AG09309 (cell line): Measurements from ENCODE around the gene EFEMP2.

ENCODE experiments used
- DNase-seq: peaks from one replicate; pipeline ENCODE4 v3.0.0-alpha.2; 2010; ENCODE audit warnings: low read depth
- H3K4me3 ChIP-seq: 2 replicates; pipeline ENCODE4 v1.5.1; 2011; ENCODE audit warnings: mild to moderate bottlenecking, low read depth, low read length, moderate library complexity; ENCODE audit not compliant: control insufficient read depth
- CTCF ChIP-seq: IDR thresholded peaks from 2 replicates; pipeline ENCODE4 v1.5.1; 2011; ENCODE audit warnings: mild to moderate bottlenecking, low read depth, low read length, inconsistent platforms; ENCODE audit not compliant: insufficient read depth, control insufficient read depth; ENCODE audit errors: missing control alignments

EFEMP2 gene

GRCh38 chr11:65873318-65874156 is 937 bp upstream of the EFEMP2 start:
- H3K4me3 ChIP-seq, result peak overlapping the region; percentile 77
- no peak for DNase-seq
- no peak for TF ChIP-seq CTCF

DNA sequence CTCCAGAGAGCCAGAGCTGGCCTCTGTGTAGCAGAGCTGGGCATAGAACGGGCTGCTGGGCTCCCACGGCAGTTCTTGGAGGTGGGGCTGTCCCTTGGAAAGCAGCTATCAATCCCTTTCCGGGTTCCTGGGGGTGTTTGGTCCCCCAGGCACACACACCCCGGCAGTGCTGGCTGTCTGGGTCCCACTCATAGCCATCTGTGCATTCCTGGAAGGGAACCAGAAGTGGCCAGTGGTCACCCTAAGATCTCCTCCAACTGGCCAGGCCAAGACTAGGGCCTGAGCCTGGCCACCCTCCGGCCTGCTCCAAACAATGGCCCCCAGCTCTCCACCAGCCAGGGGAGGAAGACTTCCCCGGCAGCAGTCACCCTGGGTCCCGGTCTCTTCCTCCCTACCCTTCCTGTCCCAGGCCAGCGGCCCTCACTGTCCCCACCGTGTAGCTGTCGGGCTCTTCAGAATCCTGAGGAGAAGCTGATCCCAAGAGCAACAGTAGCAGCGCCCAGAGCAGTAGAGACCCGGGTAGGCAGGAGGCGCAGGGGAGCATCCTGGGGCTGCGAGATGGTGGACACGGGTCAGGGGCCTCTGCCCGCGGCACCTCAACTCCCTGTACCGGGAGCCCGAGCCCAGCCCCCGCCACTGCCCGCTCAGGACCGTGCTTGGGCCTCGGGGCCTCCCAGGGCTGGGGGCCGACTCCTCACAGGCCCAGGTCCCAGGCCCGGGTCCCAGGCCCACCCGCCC is 620 bp downstream of the EFEMP2 start:
- DNase-seq, result no peak
- peak; percentile 35 for TF ChIP-seq CTCF
- H3K4me3 ChIP-seq, result peak overlapping the region; percentile 77

DNA sequence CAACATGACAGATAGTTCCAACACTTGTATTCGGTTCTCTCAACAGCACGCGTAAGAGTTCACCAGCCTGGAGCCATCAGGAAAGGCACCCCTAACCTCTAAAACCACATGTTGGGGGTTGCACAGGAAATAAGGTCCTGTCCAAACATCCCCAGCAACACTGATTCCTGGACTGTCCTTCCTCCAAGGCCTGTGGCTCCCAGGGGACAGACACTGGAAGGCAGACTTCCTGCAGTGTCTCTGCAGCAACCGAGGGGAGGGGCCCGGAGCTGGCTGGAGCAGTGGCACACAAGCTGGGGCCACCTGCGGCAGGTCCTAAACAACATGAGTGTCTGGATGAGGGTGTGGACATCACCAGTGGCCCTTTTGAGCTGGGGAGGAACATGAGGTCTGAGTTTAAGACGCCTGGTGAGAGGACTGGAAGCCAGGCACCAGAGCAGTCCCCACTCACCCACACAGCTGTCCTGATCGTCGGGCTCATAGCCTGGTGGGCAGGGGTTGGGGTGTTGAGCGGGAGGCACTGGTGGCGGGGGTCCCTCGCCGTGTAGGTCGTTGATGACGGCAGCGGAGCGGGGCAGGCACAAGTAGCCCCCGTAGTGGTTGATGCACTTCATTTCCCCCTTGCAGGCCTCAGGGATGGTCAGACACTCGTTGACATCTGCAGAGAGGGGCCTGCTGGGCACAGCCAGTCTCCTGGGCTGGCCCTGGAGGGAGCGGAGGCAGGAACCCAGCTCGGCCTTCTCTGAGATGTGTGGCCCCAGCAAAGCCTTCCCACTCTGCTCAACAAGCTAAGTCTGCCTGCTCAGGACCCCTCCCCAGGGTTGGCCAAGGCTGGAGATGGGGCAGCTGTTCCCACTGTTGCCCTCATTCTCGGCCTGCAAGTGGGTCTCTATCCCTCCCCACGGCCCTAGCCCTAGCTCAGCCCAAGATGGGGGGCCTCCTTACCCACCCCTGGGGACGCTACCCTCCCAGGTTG is 1.6 kb downstream of the EFEMP2 start:
- H3K4me3 ChIP-seq, result peak overlapping the region; percentile 77
- no peak for DNase-seq
- TF ChIP-seq CTCF, result no peak

- DNase-seq, result no peak
- TF ChIP-seq CTCF, result no peak
- H3K4me3 ChIP-seq, result no peak overlapping the region
Measured at GRCh38 chr11:65870307-65870658, 2.3 kb downstream of the EFEMP2 start.

DNA sequence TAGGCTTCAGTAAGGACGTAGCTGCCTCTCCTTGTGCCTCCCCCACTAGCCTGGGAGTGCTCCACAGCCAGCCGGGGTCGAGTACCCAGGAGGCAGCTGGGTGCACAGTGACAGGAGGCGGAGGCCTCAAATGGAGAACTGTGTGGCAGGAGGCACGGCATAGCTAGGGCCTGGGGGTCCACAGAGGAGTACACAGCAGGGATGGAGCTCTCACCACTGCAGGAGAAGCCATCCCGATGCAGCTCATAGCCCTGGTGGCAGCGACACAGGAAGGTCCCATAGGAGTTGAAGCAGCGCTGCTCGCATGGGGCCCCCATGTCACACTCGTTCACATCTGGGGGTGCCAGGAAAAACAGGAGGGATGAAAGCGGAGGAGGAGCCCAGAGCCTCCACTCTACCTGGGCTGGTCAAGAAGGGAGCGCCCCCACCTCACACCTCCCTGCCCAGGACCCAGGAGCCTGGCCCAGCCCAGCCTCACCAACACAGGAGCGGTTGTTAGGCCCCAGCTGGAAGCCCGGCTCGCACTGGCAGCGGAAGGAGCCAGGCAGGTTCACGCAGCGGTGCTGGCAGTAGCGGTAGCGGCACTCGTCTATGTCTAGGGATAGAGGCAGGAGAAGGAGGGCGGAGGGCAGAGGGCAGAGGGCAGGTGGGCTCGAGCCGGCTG is 2.8 kb downstream of the EFEMP2 start:
- no peak for TF ChIP-seq CTCF
- DNase-seq, result no peak
- no peak overlapping the region for H3K4me3 ChIP-seq

- DNase-seq, result no peak
- no peak for TF ChIP-seq CTCF
- H3K4me3 ChIP-seq, result no peak overlapping the region
Measured at GRCh38 chr11:65868907-65869306, 3.7 kb downstream of the EFEMP2 start.
